ENCODE results near the gene EDIL3. TPM values are rescaled to one million over a fixed set of nuclear protein-coding genes. Genes with fewer than 3 reads are reported as not detected.

The EDIL3 gene
- total and polyA plus RNA-seq, 2 of the 13 experiments (the other 11 are each of a cell fraction or from before 2014, with no cell fraction given), result 0.01 TPM; not detected in 1

DNA sequence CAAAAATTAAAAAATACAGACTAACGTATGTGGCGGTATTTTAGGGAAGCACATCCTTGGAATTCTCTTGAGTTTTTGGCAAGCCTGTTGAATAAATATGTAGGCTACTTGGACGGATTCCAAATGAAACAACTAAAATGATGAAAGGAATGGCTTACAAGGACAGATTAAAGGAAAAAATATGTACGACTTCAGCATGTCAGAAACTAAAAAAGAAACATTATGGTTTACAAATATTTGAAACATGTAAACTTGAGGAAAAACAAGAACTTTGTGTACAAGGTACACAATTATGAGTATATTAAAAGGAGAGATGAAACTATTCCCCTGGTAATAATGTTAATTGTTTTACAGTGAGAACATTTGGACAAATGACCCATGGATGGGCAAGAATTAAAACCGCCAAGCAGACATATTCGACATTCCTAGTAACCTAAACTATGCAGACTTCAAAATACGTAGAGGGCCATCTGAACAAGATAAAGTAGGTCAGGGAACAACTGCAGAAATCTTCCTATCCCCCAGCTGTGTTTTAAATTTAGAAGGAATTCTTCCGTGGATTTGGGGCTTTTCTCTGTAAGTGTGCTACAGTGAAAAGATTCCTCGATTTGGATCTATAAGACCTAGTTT is 12.5 kb downstream of the EDIL3 start (continued):
- TF ChIP-seq, protein P1, sequence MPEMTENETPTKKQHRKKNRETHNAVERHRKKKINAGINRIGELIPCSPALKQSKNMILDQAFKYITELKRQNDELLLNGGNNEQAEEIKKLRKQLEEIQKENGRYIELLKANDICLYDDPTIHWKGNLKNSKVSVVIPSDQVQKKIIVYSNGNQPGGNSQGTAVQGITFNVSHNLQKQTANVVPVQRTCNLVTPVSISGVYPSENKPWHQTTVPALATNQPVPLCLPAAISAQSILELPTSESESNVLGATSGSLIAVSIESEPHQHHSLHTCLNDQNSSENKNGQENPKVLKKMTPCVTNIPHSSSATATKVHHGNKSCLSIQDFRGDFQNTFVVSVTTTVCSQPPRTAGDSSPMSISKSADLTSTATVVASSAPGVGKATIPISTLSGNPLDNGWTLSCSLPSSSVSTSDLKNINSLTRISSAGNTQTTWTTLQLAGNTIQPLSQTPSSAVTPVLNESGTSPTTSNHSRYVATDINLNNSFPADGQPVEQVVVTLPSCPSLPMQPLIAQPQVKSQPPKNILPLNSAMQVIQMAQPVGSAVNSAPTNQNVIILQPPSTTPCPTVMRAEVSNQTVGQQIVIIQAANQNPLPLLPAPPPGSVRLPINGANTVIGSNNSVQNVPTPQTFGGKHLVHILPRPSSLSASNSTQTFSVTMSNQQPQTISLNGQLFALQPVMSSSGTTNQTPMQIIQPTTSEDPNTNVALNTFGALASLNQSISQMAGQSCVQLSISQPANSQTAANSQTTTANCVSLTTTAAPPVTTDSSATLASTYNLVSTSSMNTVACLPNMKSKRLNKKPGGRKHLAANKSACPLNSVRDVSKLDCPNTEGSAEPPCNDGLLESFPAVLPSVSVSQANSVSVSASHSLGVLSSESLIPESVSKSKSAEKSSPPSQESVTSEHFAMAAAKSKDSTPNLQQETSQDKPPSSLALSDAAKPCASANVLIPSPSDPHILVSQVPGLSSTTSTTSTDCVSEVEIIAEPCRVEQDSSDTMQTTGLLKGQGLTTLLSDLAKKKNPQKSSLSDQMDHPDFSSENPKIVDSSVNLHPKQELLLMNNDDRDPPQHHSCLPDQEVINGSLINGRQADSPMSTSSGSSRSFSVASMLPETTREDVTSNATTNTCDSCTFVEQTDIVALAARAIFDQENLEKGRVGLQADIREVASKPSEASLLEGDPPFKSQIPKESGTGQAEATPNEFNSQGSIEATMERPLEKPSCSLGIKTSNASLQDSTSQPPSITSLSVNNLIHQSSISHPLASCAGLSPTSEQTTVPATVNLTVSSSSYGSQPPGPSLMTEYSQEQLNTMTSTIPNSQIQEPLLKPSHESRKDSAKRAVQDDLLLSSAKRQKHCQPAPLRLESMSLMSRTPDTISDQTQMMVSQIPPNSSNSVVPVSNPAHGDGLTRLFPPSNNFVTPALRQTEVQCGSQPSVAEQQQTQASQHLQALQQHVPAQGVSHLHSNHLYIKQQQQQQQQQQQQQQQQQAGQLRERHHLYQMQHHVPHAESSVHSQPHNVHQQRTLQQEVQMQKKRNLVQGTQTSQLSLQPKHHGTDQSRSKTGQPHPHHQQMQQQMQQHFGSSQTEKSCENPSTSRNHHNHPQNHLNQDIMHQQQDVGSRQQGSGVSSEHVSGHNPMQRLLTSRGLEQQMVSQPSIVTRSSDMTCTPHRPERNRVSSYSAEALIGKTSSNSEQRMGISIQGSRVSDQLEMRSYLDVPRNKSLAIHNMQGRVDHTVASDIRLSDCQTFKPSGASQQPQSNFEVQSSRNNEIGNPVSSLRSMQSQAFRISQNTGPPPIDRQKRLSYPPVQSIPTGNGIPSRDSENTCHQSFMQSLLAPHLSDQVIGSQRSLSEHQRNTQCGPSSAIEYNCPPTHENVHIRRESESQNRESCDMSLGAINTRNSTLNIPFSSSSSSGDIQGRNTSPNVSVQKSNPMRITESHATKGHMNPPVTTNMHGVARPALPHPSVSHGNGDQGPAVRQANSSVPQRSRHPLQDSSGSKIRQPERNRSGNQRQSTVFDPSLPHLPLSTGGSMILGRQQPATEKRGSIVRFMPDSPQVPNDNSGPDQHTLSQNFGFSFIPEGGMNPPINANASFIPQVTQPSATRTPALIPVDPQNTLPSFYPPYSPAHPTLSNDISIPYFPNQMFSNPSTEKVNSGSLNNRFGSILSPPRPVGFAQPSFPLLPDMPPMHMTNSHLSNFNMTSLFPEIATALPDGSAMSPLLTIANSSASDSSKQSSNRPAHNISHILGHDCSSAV (CRISPR knock-in tag; IDR thresholded peaks at IDR 0.05; ENCODE audit: borderline replicate concordance), result no peak
- TF ChIP-seq, protein P2, sequence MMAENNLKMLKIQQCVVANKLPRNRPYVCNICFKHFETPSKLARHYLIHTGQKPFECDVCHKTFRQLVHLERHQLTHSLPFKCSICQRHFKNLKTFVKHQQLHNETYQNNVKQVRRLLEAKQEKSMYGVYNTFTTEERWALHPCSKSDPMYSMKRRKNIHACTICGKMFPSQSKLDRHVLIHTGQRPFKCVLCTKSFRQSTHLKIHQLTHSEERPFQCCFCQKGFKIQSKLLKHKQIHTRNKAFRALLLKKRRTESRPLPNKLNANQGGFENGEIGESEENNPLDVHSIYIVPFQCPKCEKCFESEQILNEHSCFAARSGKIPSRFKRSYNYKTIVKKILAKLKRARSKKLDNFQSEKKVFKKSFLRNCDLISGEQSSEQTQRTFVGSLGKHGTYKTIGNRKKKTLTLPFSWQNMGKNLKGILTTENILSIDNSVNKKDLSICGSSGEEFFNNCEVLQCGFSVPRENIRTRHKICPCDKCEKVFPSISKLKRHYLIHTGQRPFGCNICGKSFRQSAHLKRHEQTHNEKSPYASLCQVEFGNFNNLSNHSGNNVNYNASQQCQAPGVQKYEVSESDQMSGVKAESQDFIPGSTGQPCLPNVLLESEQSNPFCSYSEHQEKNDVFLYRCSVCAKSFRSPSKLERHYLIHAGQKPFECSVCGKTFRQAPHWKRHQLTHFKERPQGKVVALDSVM (CRISPR knock-in tag; IDR thresholded peaks at IDR 0.05), result no peak
- TF ChIP-seq TAF1 (CRISPR knock-in tag; IDR thresholded peaks at IDR 0.05), result no peak
- TF ChIP-seq, protein P3, sequence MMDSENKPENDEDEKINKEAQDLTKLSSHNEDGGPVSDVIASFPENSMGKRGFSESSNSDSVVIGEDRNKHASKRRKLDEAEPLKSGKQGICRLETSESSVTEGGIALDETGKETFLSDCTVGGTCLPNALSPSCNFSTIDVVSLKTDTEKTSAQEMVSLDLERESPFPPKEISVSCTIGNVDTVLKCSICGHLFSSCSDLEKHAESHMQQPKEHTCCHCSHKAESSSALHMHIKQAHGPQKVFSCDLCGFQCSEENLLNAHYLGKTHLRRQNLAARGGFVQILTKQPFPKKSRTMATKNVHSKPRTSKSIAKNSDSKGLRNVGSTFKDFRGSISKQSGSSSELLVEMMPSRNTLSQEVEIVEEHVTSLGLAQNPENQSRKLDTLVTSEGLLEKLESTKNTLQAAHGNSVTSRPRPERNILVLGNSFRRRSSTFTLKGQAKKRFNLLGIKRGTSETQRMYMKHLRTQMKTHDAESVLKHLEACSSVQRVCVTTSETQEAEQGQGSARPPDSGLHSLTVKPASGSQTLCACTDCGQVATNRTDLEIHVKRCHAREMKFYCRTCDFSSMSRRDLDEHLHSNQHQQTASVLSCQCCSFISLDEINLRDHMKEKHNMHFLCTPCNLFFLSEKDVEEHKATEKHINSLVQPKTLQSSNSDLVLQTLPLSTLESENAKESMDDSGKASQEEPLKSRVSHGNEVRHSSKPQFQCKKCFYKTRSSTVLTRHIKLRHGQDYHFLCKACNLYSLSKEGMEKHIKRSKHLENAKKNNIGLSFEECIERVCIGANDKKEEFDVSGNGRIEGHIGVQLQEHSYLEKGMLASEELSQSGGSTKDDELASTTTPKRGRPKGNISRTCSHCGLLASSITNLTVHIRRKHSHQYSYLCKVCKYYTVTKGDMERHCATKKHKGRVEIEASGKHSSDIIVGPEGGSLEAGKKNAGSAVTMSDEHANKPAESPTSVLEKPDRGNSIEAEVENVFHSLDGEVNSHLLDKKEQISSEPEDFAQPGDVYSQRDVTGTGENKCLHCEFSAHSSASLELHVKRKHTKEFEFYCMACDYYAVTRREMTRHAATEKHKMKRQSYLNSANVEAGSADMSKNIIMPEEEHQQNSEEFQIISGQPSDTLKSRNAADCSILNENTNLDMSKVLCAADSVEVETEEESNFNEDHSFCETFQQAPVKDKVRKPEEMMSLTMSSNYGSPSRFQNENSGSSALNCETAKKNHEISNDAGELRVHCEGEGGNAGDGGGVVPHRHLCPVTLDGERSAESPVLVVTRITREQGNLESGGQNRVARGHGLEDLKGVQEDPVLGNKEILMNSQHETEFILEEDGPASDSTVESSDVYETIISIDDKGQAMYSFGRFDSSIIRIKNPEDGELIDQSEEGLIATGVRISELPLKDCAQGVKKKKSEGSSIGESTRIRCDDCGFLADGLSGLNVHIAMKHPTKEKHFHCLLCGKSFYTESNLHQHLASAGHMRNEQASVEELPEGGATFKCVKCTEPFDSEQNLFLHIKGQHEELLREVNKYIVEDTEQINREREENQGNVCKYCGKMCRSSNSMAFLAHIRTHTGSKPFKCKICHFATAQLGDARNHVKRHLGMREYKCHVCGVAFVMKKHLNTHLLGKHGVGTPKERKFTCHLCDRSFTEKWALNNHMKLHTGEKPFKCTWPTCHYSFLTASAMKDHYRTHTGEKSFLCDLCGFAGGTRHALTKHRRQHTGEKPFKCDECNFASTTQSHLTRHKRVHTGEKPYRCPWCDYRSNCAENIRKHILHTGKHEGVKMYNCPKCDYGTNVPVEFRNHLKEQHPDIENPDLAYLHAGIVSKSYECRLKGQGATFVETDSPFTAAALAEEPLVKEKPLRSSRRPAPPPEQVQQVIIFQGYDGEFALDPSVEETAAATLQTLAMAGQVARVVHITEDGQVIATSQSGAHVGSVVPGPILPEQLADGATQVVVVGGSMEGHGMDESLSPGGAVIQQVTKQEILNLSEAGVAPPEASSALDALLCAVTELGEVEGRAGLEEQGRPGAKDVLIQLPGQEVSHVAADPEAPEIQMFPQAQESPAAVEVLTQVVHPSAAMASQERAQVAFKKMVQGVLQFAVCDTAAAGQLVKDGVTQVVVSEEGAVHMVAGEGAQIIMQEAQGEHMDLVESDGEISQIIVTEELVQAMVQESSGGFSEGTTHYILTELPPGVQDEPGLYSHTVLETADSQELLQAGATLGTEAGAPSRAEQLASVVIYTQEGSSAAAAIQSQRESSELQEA (CRISPR knock-in tag; IDR thresholded peaks at IDR 0.05; ENCODE audit: not compliant biosample characterization), result no peak
- TF ChIP-seq MXI1 (IDR thresholded peaks at IDR 0.05; ENCODE audit: borderline replicate concordance, low read depth, low read length), result no peak
- TF ChIP-seq, protein P4, sequence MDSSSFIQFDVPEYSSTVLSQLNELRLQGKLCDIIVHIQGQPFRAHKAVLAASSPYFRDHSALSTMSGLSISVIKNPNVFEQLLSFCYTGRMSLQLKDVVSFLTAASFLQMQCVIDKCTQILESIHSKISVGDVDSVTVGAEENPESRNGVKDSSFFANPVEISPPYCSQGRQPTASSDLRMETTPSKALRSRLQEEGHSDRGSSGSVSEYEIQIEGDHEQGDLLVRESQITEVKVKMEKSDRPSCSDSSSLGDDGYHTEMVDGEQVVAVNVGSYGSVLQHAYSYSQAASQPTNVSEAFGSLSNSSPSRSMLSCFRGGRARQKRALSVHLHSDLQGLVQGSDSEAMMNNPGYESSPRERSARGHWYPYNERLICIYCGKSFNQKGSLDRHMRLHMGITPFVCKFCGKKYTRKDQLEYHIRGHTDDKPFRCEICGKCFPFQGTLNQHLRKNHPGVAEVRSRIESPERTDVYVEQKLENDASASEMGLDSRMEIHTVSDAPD (CRISPR knock-in tag; IDR thresholded peaks at IDR 0.05), result no peak

Measured in HepG2 (cell line).